Stimulated activated CD4-positive, alpha-beta T cell treated with anti-CD3 and anti-CD28 coated beads, TNF-alpha, amount 100 ng/mL, for 1 hour (primary cell): ENCODE data around the gene RABGAP1L.
"Not testable (repeated sequence)": the region's sequence is repeated elsewhere in the genome, so short reads cannot be mapped to it uniquely, and the experiment has no call there.

ENCODE experiments used
- DNase-seq, 3 donors: peaks; one replicate each; pipeline ENCODE4 v3.0.0-alpha.2; 2020; ENCODE audit warnings: low read depth in 3 of 3, low spot score in 1 of 3

RABGAP1L gene

GRCh38 chr1:175005085-175005783 is 845.9 kb downstream of the RABGAP1L start:
- no peak for DNase-seq

- DNase-seq, result no peak
These were observed 850.2 kb downstream of the RABGAP1L start for GRCh38 chr1:175009532-175009931.

- no peak for DNase-seq
These were observed 854.1 kb downstream of the RABGAP1L start for GRCh38 chr1:175013445-175013844.

- no peak for DNase-seq
These were observed 855.9 kb downstream of the RABGAP1L start for GRCh38 chr1:175015243-175015642.

GRCh38 chr1:175019524-175019923 is 860.2 kb downstream of the RABGAP1L start:
- no peak for DNase-seq

GRCh38 chr1:175023043-175023921 is 864.0 kb downstream of the RABGAP1L start, which contains the start of gene MRPS14:
MRPS14 (minus strand) TSS chr1:175023425; CDS start chr1:175023408, 17 bp downstream.
- DNase-seq, result peak; percentile 94 to 97 (median 96)

- DNase-seq, result not testable (repeated sequence)
These were observed 864.6 kb downstream of the RABGAP1L start for GRCh38 chr1:175023922-175024242.

GRCh38 chr1:175024773-175025172 is 865.5 kb downstream of the RABGAP1L start:
- DNase-seq, result no peak

GRCh38 chr1:175033953-175034352 is 874.6 kb downstream of the RABGAP1L start:
- no peak for DNase-seq

- no peak for DNase-seq
These were observed 875.5 kb downstream of the RABGAP1L start for GRCh38 chr1:175034775-175035174.

GRCh38 chr1:175035865-175036264 is 876.5 kb downstream of the RABGAP1L start:
- DNase-seq, result no peak

- DNase-seq, result no peak
These were observed 877.2 kb downstream of the RABGAP1L start for GRCh38 chr1:175036476-175036875.

- DNase-seq, result no peak
These were observed 878.1 kb downstream of the RABGAP1L start for GRCh38 chr1:175037416-175037815.

GRCh38 chr1:175040324-175040879 is 881.1 kb downstream of the RABGAP1L start:
- DNase-seq, result no peak

GRCh38 chr1:175042650-175043049 is 883.3 kb downstream of the RABGAP1L start:
- no peak for DNase-seq

- DNase-seq, result no peak
These were observed 884.5 kb downstream of the RABGAP1L start for GRCh38 chr1:175043824-175044223.

- DNase-seq, result not testable (repeated sequence)
These were observed 885.3 kb downstream of the RABGAP1L start for GRCh38 chr1:175044591-175044990.
